ENCODE results near the gene POU2AF1.

Gene POU2AF1, protein sequence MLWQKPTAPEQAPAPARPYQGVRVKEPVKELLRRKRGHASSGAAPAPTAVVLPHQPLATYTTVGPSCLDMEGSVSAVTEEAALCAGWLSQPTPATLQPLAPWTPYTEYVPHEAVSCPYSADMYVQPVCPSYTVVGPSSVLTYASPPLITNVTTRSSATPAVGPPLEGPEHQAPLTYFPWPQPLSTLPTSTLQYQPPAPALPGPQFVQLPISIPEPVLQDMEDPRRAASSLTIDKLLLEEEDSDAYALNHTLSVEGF

DNA sequence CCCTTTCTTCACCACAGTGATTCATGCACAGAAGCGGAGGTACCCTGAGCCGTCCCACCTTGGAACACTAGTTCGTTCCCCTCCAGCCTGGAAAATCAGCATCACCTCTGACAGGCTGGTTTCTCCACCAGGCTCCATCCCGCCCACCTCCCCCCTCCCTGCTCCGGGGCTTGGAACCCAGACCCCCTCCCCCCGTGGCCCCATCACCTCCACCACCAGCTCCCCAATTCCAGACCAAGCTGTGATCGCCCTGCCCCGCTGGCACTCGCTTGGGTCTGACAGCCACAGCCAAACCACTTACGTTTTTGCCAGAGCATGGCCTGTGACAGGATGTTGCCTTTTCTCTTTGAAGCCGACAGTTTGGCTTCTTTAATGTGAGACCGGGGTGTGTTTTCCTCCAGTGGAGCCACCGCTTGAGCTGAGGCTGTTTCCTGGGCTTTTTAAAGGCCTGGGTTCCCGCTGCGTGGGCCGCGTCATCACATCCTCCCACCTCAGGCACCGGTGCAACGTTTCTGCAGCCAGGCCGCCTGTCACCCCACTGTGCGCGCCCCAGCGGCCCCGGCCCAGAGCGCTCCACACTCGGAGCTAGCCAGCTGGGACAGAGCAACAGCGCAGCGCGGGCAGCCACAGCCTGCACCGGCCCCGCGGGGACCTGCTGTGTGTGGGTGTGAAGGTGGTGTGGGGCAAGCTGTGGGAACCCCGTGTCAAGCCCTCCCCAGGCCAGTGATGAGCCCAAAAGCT, at the start of gene POU2AF1:
Gene POU2AF1 (minus strand): TSS at position 415 of the 741 bp plus-strand sequence. CDS start 98 bp downstream, at position 317.
- peak; percentile 68 for DNase-seq

DNA sequence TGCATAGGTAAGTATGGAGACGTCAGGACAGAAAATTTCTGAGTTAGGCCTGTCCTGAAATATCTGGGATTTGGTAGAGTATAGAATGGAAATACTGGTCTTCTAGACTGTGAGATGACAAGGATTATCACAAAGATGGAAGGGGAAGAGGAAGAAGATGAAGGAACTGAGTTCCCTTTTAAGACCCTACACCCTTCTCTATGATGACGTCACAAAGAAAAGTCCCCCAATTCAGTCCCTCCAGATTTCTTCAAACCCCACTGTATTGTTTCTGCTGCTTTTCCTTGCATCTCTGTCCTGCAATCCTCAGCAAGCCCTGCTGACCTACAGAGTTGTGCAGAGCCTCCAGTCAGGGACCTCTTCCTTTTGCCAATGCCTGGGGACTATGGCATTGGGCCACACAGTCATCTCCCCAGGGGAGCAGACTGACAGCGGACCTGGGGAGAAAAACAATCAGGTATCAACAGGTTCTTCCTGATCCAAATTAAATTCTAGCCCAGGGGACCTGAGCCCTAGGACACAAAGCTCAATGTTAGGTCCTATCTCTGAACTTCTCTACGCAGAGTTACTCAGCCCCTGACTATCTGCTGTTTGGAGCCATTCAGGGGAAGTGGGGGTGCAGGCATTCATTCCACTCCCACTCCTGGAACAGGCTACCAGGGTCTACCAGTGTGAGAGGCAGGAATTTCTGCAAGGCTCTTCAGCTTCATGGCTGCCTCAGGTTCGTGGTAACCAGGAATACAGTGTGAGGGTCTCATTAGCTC, 49.2 kb upstream of the POU2AF1 start:
- no peak for DNase-seq

DNA sequence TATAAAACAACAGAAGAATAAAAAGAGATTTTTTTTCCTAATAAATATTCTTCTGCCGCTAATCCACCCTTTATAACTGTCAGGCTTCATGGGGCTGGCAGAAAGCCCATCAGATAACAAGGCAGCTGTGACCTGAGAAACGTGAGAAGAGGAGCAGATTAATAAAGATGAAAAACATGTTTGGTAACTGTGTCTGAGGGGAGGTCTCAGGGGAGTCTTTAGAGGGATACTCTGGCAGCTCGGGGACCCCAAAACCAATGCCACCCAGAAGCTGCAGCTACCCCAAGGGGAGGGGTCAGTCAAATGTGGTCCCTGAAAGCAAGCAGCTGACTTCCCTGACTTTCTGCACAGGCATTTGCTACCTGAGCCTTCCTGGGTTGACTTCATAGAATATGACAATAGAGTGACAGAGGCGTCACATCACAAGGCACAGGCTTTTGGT, 48.4 kb upstream of the POU2AF1 start:
- DNase-seq: no peak

DNA sequence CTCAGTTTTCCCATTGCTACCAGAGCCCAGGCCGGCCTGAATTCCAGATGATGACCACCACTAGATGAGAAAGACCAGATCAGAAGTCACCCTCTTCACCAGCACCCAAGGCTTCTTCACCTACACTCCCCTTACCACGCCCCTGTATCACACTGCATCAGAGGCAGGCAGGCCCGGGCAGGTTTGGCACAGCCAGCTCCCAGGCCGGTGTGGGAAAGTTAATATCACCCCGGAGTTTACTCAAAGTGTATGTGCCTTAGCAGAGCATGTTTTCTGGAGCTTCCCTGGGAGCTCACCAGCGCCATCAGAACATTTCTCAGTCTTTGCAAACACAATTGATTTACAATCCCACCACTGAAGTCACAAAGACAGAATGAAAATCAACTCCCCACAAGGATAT, 47.5 kb upstream of the POU2AF1 start:
- DNase-seq: no peak

DNA sequence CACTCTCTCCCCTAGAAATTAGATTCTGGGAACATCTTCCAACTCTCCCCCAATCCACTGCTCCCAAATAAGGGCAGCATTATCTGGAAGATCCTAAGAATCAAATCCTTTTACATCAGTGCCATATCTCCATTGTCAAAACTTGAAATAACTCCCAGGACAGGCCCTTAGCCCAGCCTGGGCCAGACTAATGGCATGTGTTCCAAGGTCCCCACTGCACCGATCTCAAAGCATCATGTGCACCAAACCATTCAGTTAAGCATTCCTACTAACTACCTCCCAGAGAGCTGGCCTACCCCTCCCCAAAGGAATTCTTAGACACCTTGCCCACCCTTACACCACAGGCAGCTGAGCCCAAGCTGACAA, 44.2 kb upstream of the POU2AF1 start:
- DNase-seq: no peak

DNA sequence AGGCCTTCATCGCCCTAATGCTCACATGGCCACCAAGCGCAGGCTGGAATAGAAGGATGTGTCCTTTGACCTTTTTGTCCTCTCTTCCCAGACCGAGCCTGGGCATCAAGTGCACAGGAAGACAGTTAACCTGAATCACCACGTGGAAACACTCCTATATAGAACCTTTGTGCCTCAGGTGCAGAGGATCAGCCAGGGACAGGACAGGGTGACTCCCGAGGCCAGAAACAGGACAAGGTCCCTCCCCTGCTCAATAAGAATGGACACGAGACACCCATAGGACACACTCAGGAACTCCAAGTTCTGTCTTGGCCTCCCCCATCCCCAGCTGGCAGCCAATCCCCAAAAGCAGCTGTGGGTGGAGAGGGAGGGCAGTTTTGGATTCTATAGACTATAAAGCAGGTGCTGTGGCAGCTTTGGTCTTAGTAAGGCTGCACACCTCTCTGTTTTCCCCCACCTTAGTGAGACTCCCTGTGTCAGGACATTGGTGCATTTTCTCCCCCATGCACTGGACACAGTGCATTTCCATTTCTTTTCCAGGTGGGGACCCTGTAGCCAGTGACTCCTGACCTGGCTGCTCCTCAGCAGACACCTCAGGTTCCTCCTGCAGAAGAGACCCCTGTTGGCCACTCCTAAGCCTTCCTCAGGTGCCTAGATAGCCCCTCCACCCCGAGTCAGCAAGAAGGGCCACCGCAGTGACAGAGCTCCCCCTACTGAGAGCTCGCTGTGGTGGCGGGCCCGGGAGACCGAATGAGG, 43.6 kb upstream of the POU2AF1 start:
- peak; percentile 56 for DNase-seq

DNA sequence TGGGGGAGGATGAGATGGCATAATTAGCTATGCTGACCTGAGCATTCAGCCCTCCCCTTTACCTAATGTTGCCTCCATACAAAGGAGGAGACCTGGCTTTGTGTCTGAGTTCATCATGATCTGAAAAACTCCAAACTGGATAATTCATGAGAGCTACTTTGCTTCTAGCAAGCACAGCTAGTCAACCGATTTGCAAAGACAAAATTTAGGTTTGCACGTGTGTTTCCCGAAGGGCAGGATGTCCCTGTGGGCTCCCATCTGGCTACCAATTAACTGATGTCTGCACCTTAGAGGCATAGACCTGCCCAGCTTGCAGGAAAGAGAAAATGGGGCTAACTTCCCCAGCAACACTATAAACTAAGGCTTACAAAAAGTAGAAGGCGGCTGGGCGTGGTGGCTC, 42.2 kb upstream of the POU2AF1 start:
- no peak for DNase-seq

DNA sequence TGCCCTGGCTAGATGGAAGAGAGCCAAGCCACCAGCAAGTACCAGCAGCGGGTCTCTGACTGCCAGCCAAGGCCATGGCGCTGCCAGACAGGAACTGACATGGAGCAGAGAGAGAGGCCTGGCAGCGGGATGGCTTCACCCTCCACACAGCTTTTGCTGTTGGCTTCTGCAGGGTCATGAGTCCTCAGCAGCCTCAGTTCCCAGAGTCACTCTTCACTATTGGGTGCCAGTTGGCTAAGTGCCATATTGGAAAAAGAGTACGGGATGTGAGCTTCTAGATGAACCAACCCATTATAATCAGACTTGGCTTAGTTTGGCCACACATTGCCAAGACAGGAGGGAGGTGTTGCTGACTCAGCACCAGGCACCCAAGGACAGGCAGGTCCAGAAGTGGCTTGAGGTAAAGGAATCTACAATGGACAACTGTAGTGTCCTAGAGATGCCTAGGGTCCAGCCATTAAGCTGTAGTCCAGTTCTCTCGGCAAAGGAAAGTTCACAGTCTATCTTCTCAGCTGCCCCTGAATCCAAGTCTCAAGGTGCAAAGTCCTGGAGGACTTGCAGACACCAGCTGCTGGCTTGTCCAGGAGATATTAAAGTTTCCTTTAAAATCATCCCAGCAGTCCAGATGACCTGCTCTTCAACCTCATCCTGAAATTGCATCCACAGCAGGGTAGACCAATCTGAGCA, 40.7 kb upstream of the POU2AF1 start:
- DNase-seq: no peak

DNA sequence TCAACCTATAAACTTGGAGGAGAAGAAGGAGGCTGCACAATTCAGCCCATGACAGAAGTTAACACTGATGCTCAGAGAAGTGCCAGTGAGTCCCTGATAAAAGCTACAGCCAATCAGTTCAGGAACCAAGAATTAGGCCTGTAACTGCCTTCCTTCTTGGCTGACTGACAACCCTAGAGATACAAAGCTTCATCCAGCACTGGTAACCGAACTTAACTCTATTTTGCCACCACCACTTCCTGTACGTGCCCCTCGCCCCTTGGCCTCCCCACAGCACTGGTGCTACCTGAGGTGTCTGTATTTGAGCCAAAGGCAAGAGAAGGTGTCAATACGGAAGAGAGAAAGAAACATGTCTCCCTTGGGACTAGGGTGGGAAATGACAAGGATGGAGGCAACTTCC, 40.1 kb upstream of the POU2AF1 start:
- DNase-seq: no peak

DNA sequence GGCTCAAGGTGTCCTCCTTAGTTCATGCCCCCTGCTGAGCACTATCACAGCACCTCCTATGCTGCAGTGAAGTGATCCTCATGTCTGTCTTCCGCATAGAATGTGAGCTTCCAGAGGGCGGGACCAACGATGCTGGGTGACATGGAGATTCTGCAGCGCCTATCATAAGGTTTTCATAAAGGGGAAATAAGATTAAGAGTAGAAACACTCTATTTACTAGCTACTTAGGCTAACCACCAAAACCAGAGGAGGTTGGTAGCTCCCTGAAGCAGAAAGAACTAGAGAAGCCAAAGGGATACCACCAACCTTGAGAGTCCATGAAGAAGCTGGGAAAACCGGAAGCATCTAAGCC, 39.3 kb upstream of the POU2AF1 start:
- DNase-seq: no peak

DNA sequence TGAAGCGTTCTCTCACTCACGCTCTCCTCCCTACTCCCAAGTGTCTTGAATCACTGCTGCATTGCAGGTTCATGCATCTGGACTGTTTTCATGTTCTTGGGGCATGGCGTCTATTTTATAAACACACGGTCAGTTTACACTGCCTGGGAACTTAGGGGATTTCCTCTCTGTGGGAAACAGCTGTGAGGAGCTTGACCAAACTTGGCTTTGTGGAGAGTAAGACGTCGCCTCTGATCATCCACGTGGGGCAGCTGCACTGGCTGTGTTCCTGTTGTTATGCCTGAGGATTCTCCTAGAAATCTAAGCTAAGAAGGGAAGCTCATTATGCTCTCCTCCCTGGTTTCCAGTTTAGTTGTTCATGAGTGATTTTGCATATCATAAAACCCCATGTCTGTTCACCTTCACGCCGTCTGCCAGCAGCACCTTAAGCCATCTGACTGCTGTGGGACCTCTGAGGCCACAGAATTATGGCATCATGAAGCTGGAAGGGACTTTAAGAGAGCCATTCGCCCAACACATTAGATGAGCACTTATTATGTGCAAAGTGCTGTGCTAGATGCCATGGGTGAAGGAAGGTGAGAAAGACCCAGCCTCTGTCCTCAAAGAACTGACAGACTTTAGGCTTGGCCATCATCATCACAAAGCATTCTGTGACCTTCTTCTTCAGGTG, 38.8 kb upstream of the POU2AF1 start:
- peak; percentile 76 for DNase-seq

DNA sequence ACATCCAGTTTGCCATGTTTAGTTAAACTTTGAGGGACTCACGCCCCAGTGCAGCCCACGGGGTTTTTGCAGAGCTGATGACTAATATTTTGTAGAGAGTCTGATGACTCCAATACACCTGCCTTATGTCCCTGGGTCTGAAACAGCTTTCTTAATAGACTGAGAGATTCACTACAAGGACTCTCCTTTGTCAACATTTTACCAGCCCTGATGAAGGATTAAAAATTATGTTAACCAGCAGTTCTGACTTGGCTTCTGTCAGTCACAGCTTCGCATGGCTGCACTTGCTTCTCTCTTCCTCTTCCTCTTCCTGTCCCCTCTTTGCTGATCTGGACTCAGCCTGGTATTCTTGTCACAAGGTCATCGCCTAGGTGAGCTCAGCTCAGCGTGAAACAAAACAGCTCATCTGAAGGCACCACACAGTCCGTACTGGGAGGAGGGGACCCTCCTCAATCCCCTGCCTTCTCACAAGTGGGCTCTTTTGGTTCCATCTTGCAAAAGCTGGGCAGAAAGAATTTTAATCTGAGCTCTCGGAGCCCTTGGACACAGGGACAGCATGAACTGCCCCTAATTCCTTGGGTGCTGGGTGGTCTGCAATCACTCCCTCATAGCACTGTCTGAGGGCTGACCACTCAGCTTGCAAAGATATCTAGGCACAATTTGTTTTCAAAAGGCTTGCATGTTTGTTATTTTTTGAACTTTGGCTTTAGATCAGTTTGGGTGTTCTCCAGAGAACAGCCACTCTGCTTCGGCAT, 38.1 kb upstream of the POU2AF1 start:
- DNase-seq: no peak

DNA sequence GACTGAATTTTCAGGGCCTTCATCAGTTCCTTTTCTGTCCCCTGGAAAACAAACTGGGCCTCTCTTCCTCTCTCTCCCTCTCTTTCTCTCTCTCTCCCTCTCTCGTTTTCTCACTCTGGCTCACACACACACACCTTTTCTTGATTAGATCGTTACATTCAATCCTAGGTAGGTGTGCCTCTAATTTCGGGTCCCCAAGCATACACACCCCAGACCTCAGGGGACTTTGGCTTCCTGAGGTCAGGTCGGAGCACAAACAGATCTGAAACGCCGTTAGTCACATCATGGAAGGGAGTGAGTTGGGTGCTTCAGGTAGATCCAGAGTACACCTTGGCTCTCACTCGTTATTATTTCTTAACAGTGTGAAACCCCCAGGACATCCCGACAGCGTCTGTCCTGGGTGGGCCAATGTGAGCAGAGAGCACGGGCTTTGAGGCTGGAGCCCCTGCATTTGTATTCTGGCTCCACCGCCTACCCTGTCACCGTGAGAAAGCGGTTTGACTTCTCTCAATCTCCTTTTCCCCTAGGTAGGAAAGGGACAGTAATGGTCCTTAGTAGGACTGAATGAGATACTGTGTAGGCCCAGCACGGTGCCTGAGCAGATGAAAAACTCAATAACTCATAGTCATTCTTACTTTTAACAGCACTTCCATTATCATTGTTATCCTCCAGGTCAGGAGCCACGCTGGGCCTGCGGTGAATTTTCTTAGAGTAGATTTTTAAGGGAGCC, 37.3 kb upstream of the POU2AF1 start:
- DNase-seq: no peak

DNA sequence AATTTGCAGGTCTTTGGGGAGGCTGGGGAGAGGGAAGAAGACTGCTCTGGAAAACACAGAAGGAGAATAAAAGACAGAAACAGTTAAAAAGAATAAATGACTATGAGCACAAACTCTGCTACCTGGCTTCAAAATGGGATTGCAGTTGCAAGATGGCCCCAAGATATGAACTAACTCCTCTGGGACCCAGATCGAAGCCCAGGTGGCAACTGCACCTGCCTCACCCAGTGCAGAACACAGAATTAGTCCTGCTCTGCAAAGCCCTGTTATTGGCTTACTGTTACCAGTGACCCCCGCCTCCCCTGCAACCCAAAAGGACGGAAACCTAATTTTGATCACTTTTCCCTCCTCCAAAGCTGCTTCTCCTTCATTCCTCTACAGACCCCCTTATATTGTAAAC, 35.9 kb upstream of the POU2AF1 start:
- DNase-seq: no peak

DNA sequence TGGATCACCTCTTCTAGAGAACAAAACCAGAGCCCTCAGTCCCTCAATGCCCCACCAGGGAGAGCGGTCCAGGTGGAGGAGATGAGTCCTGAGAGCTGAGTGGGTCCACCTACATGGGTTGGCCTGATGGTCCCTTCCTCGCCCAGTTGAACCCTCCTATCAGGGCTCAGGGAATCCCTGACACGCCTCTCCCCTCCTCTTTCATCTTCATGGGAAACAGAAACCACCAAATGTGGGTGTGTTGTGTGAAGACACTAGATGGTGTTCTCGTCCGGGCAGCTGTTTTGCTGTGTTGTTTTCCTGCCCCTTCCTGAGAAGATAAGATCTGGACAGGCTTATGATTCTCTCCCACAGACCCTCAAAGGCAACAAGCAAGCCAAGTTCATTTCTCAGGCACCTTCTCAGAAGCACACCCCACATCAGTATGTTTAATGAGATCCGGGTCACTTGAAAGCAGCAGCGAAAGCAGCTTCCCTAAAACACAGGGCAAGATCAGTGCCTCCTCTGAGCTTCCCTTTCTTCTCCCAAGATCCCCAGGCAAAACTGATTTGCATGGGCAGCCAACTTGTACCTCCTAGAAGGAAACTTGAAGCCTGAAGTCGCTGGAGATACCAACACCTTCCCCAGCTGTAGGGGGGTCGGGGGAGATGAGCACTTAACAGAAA, 35.3 kb upstream of the POU2AF1 start:
- DNase-seq: no peak

DNA sequence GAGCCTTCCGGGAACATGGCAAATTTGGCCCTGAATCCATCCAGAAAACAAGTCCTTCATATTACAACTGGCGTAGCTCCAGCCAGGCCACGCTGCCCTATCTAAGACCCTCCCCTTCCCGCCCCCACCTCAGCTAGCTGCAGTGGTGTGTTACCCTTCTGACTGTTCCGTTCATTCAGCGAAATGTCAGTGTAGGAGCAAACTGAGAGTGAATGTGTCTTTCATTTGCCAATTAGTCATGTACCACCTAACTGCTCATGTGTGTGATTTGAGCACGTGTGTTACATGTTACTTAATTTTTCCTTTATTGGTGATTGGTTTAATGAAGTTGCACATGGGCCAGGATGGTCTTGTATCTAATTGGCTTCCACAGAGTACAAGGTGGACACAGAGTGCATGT, 34.8 kb upstream of the POU2AF1 start:
- DNase-seq: no peak

DNA sequence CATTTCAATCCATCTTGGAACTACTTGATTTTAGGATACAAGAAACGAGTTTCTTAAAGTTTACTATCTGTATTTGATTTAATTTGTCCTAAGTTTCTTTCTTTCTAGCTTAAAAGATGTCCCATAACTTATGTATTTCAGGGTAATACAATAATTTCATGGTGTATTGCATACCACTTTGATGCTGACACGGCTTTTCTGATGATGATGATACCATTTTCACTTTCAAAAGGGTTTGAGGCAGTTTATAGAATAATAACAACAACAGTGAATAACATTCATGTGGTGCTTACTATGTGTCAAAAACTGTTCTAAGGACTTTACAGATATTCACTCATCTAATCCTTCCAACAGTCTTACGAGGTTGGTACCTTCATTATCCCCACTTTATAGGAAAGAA, 33.2 kb upstream of the POU2AF1 start:
- no peak for DNase-seq

DNA sequence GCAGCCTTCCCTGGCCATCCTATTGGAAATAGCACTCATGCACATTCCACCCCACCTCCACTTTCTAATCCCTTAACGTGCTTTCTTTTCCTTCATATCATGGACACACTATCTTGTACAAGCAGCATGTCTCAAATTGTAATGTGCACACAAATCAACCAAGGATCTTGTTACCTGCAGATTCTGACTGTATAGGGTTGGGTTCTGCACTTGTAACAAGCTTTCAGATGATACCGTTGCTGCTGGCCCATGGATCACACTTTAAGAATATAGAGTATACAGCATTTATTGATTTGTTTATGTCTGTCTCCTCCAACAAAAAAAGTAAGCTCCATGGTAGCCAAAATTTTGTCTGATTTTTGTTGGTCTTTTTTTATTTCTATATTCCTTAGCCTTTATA, 32.4 kb upstream of the POU2AF1 start:
- no peak for DNase-seq

DNA sequence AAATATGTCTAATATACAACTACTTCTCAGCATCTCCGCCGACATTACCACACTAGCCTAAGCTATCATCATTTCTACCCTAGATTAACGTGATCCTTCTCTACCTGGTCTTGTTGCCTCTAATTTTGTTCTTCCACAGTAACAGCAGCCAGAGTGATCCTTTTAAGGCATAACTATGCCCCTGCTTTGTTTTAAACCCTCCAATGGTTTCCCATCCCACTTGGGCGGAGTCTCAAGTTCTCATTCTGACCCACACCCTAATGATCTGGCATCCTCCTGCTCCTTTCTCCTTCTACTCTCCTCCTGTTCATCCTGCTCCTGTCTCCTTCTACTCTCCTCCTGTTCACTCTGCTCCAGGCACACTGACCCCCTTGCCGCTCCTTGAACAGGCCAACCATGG, 31.9 kb upstream of the POU2AF1 start:
- DNase-seq: no peak

DNA sequence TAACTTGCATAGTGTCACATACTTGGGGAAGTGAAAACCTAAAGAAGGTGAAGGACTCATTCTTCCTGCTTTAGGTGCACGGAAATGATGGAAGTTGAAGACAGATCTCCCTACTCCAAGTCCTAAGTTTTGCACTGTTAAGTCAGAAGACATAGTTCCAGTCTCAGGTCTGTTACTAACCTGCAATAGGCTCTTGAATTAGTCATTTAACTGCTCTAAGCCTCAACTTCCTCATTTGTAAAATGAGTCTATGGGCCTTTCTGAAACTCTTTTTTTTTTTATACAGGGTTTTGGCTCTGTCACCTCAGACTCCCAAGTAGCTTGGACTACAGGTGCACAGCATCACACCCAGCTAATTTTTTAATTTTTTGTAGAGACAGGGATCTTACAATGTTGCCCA, 30.8 kb upstream of the POU2AF1 start:
- DNase-seq: no peak

Measured in left hindlimb (tissue), 1 donor.